Activated CD4-positive, alpha-beta memory T cell treated with anti-CD3 and anti-CD28 coated beads for 36 hours (primary cell): Measurements from ENCODE around the gene XKR7. TPM values are rescaled to one million over a fixed set of nuclear protein-coding genes. Genes with fewer than 3 reads are reported as not detected.

ENCODE experiments used
- CTCF ChIA-PET: fragments of 350-600 bp; sonication (Branson Sonifier 250); formaldehyde crosslinking; loops from one replicate; lab custom pipeline; 2021; ENCODE audit warnings: antibody characterized with exemption, inconsistent platforms; lab: Charles Lee
- POLR2A ChIA-PET: fragments of 350-600 bp; sonication (Branson Sonifier 250); formaldehyde crosslinking; loops from one replicate; lab custom pipeline; 2021; ENCODE audit warnings: antibody characterized with exemption; lab: Charles Lee
- DNase-seq: peaks from one replicate; pipeline ENCODE4 v3.0.0-alpha.2; 2020
- H3K27ac Mint-ChIP-seq: one replicate; pipeline ENCODE4 v1.8.0; 2021; ENCODE audit warnings: mixed read lengths
- H3K27me3 Mint-ChIP-seq: one replicate; pipeline ENCODE4 v1.8.0; 2021; ENCODE audit warnings: mixed read lengths
- H3K36me3 Mint-ChIP-seq: one replicate; pipeline ENCODE4 v1.8.0; 2021; ENCODE audit warnings: mixed read lengths
- H3K4me1 Mint-ChIP-seq: one replicate; pipeline ENCODE4 v1.8.0; 2021; ENCODE audit warnings: low read depth, mixed read lengths
- H3K4me3 Mint-ChIP-seq: one replicate; pipeline ENCODE4 v1.8.0; 2021; ENCODE audit warnings: mild to moderate bottlenecking, mixed read lengths
- H3K9me3 Mint-ChIP-seq: one replicate; pipeline ENCODE4 v1.8.0; 2021; ENCODE audit warnings: mixed read lengths
- intact Hi-C: fragments of 100-400 bp; cut with micrococcal nuclease; formaldehyde crosslinking; loops from one replicate; pipeline ENCODE4 v1.15.1; 2023
- total RNA-seq, 2 experiments: library from RNA; stranded (reverse); gene quantifications; one replicate each; pipeline ENCODE4 v1.2.3, GENCODE V29; 2021

Gene XKR7
- total RNA-seq, 2 experiments from 2014 or later, result not detected

GRCh38 chr20:32052778-32053362, 84.9 kb downstream of the XKR7 start:
- Mint-ChIP-seq H3K4me3 (no peak overlapping the region), H3K9me3 (no peaks in the 10 kb centered on the region), H3K36me3 (no peaks in the 10 kb centered on the region), H3K4me1 (peaks cover 15% of the 10 kb centered on the region), H3K27me3 (peaks cover 61% of the 10 kb centered on the region), H3K27ac (no peak overlapping the region)
- CTCF ChIA-PET, result interaction anchor here (1.0 to 1.4 kb wide), 2 partner anchors 23 to 206 kb away, joined by 3 read pairs; no protein-coding TSS in a partner anchor
- intact Hi-C loops, result no loop called here
- no peak for DNase-seq
- POLR2A ChIA-PET, result no interaction called here

Other genes starting within 250 kb of the XKR7 start
- gene BCL2L1, start 245.3 kb upstream of the XKR7 start, total RNA-seq, result 100 to 1,000 TPM; 126 to 129 TPM
- 100 to 1,000 TPM; 149 TPM for gene TPX2, start 228.9 kb upstream of the XKR7 start, total RNA-seq
- gene MYLK2, start 148.8 kb upstream of the XKR7 start, total RNA-seq, result under 1 TPM; 0.27 to 0.43 TPM
- gene FOXS1, start 122.5 kb upstream of the XKR7 start, total RNA-seq, result not detected
- gene DUSP15, start 97.6 kb upstream of the XKR7 start, total RNA-seq, result not detected
- gene TTLL9, start 97.5 kb upstream of the XKR7 start, total RNA-seq, result not detected
- gene PDRG1, start 16.1 kb upstream of the XKR7 start, total RNA-seq, result 10 to 100 TPM; 12.1 to 13.2 TPM
- not detected for gene CCM2L, start 42.3 kb downstream of the XKR7 start, total RNA-seq
- not detected for gene HCK, start 84.1 kb downstream of the XKR7 start, total RNA-seq
- 10 to 100 TPM; 35.8 to 37.3 TPM for gene TM9SF4, start 141.6 kb downstream of the XKR7 start, total RNA-seq
- gene PLAGL2, start 239.6 kb downstream of the XKR7 start, total RNA-seq, result 10 to 100 TPM; 93.9 to 95.6 TPM
- gene POFUT1, start 239.7 kb downstream of the XKR7 start, total RNA-seq, result 10 to 100 TPM; 48.4 to 48.5 TPM